Endothelial cell of umbilical vein (primary cell): ENCODE measurements around the gene DDX4.

ENCODE experiments used
- CTCF ChIP-seq, 2 donors: IDR thresholded peaks; 1 replicate in 1 of 2; 2 replicates in 1 of 2; pipeline ENCODE4 v1.5.1; 2011; ENCODE audit warnings: low read length in 2 of 2, mild to moderate bottlenecking in 2 of 2, moderate library complexity in 2 of 2, control low read depth in 1 of 2, inconsistent platforms in 1 of 2, low read depth in 1 of 2; ENCODE audit not compliant: insufficient read depth in 1 of 2; ENCODE audit errors: extremely low read depth in 1 of 2
- EZH2 ChIP-seq: IDR thresholded peaks from 2 replicates; pipeline ENCODE4 v1.6.1; 2012; ENCODE audit warnings: borderline replicate concordance, low read depth, mild to moderate bottlenecking, moderate library complexity, low read length, inconsistent platforms; ENCODE audit not compliant: severe bottlenecking
- GATA2 ChIP-seq: IDR thresholded peaks from 2 replicates; pipeline ENCODE4 v1.7.0; 2011; ENCODE audit warnings: low read depth, mild to moderate bottlenecking, moderate library complexity, mixed read lengths, low read length; ENCODE audit not compliant: insufficient read length, insufficient read depth
- JUN ChIP-seq: IDR thresholded peaks from 2 replicates; pipeline ENCODE4 v1.6.1; 2011; ENCODE audit warnings: borderline replicate concordance, low read depth; ENCODE audit not compliant: insufficient read length, insufficient read depth
- MAX ChIP-seq: IDR thresholded peaks from 2 replicates; pipeline ENCODE4 v1.6.1; 2011; ENCODE audit not compliant: insufficient read depth, insufficient read length
- POLR2A ChIP-seq: IDR thresholded peaks from 2 replicates; pipeline ENCODE4 v1.6.1; 2012; ENCODE audit warnings: low read depth, mild to moderate bottlenecking, control low read depth, low read length
- POLR2AphosphoS5 ChIP-seq: IDR thresholded peaks from 2 replicates; pipeline ENCODE4 v1.6.1; 2012; ENCODE audit warnings: low read depth, mild to moderate bottlenecking, control low read depth, low read length, moderate library complexity; ENCODE audit not compliant: insufficient read depth

- no peak for TF ChIP-seq POLR2AphosphoS5
- TF ChIP-seq CTCF (IDR thresholded peaks at IDR 0.05; ENCODE audit: extremely low read depth in 1 of 2, insufficient read depth in 1 of 2, low read depth in 1 of 2, low read length in 2 of 2) = no peak
- no peak for TF ChIP-seq POLR2A
- TF ChIP-seq EZH2 = no peak
- TF ChIP-seq JUN = no peak
- no peak for TF ChIP-seq MAX
- no peak for TF ChIP-seq GATA2
Observed at GRCh38 chr5:55750499-55750898, 12.6 kb downstream of the DDX4 start.
